Lower leg skin (tissue), 3 donors: ENCODE results near the gene KCTD18.

Experiments
- CTCF ChIP-seq, 3 donors: fragments of 450-650 bp; IDR thresholded peaks; one replicate each; pipeline ENCODE4 v1.5.1; 2016; ENCODE audit warnings: antibody characterized with exemption in 3 of 3, mild to moderate bottlenecking in 3 of 3, moderate library complexity in 2 of 3
- POLR2A ChIP-seq, 2 donors: fragments of 450-650 bp; IDR thresholded peaks; one replicate each; pipeline ENCODE4 v1.6.1; 2016 to 2017; ENCODE audit warnings: antibody characterized with exemption in 2 of 2, mild to moderate bottlenecking in 1 of 2, moderate library complexity in 1 of 2

DNA sequence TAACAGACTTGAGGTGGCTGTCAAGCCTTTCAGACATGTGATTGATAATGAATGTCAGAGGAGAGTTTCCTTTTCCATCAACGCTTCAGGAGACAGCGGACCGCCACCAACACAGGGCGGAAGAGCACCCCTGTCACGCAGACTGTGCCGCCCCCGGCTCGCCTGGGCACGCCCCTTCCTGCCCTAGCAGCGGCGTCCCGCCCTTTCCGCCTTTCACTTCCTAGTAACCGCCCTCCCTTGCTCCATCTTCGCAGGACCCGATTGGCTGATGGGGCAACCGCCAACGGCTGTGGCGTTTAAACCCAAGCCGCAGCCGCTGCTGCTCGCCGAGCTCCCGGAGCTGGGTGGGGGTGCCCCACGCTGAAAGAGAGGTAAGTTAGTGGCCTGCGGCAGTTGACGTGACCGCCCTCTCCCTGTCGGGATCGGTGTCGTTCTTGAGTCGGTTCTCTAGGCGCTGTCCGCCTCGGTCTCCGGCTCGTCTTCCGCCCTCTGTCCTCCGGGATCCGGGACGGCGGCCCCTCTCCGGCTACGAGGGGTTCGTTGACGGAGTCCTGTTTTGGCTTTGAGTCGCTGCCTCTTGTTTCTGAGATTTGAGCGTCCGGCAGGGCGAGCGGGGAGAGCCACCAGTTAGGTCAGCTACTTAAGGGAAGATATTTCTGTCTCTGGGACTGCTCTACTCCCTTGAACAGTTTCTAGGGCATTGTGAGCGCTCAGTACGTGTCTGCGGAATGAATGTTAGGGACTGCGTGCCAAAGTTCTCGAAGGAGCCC lies 16.2 kb upstream of the KCTD18 start, which contains the start of gene SGO2:
- TF ChIP-seq CTCF (IDR thresholded peaks at IDR 0.05) (peak in 1 of 3 donors; percentile 8), POLR2A (IDR thresholded peaks at IDR 0.05) (no peak)
